NCI-H128 (cell line): ENCODE results near the gene PHF19.

ENCODE experiments used
- DNase-seq: peaks from one replicate; lab custom pipeline; 2025; ENCODE audit not compliant: unreplicated experiment; lab: John Stamatoyannopoulos, UW

Gene PHF19

GRCh38 chr9:120913647-120914264 lies 36.8 kb upstream of the PHF19 start:
- no peak for DNase-seq

GRCh38 chr9:120912958-120913646 lies 36.1 kb upstream of the PHF19 start:
- DNase-seq, result no peak

GRCh38 chr9:120911295-120911837 lies 34.4 kb upstream of the PHF19 start:
- no peak for DNase-seq

- no peak for DNase-seq
Observed at GRCh38 chr9:120910643-120911042, 33.7 kb upstream of the PHF19 start.

- DNase-seq, result no peak
Observed at GRCh38 chr9:120909904-120910303, 32.9 kb upstream of the PHF19 start.

GRCh38 chr9:120905315-120906164 lies 28.6 kb upstream of the PHF19 start:
- no peak for DNase-seq

- no peak for DNase-seq
Observed at GRCh38 chr9:120904978-120905301, 28.0 kb upstream of the PHF19 start.

GRCh38 chr9:120904061-120904977 lies 27.3 kb upstream of the PHF19 start:
- no peak for DNase-seq

GRCh38 chr9:120902569-120903535 lies 25.9 kb upstream of the PHF19 start:
- no peak for DNase-seq

- no peak for DNase-seq
Observed at GRCh38 chr9:120901755-120902568, 25.0 kb upstream of the PHF19 start.

GRCh38 chr9:120900824-120901223 lies 23.8 kb upstream of the PHF19 start:
- no peak for DNase-seq

GRCh38 chr9:120899490-120900068 lies 22.6 kb upstream of the PHF19 start:
- no peak for DNase-seq

GRCh38 chr9:120898396-120898795 lies 21.4 kb upstream of the PHF19 start:
- no peak for DNase-seq

GRCh38 chr9:120895951-120896350 lies 19.0 kb upstream of the PHF19 start:
- no peak for DNase-seq

- no peak for DNase-seq
Observed at GRCh38 chr9:120894321-120895148, 17.5 kb upstream of the PHF19 start.

GRCh38 chr9:120893611-120894307 lies 16.8 kb upstream of the PHF19 start:
- no peak for DNase-seq
